ENCODE results near the gene RFLNA. TPM values are rescaled to one million over a fixed set of nuclear protein-coding genes. Genes with fewer than 3 reads are reported as not detected.

The RFLNA gene
- total RNA-seq, 1 donor from 2014 or later = 1.0 TPM

DNA sequence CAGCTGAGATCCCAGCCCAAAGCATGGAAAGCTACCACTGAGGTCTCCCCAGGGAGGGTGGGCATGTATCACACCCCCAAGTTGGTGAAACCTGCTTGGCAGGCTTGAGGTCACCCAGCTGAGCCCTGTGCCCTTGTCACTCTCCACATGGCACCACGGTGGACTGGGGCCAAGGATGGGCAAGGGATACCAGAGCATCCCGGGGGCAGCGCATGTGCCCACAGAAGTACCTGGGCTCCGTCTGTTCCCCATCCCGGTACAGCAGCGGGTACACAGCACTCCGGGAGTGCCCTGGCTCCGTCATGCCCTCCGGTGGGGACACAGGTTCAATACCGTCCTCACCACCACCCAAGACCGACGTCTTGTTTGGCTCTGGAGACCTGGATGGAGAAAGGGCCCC is 38.0 kb downstream of the RFLNA start:
- peaks cover 5% of the 10 kb centered on the region for H3K4me1 Mint-ChIP-seq (ENCODE audit: low read depth)
- no peak overlapping the region for H3K27ac Mint-ChIP-seq (ENCODE audit: unreplicated experiment)
- no peak overlapping the region for H3K4me3 Mint-ChIP-seq (ENCODE audit: unreplicated experiment)
- no peak for TF ChIP-seq CTCF (IDR thresholded peaks at IDR 0.05)
- DNase-seq (ENCODE audit: low spot score) = no peak
- H3K36me3 Mint-ChIP-seq (ENCODE audit: low read depth) = peaks cover 36% of the 10 kb centered on the region
- no peaks in the 10 kb centered on the region for H3K9me3 Mint-ChIP-seq (ENCODE audit: low read depth)
- H3K27me3 Mint-ChIP-seq (ENCODE audit: low read depth) = no peaks in the 10 kb centered on the region

DNA sequence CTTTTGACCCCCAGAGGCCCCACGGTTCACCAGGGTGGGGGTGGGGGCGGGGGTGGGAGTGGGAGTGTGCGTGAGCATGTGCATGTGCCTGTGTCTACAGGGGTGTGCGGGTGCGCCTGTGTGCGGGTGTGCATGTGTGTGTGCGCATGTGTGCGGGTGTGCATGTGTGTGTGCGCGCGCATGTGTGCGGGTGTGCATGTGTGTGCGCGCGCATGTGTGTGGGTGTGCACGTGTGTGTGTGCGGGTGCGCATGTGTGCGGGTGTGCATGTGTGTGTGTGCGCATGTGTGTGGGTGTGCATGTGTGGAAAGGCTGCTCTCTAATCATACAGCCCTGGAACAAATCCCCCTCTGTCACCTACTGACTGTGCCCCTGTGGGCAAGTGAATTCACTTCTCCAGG is 38.8 kb downstream of the RFLNA start:
- no peak for TF ChIP-seq CTCF (IDR thresholded peaks at IDR 0.05)
- DNase-seq (ENCODE audit: low spot score) = no peak
- Mint-ChIP-seq H3K4me3 (ENCODE audit: unreplicated experiment) (no peak overlapping the region), H3K27me3 (ENCODE audit: low read depth) (no peaks in the 10 kb centered on the region), H3K9me3 (ENCODE audit: low read depth) (no peaks in the 10 kb centered on the region), H3K4me1 (ENCODE audit: low read depth) (no peaks in the 10 kb centered on the region), H3K36me3 (ENCODE audit: low read depth) (peaks cover 39% of the 10 kb centered on the region), H3K27ac (ENCODE audit: unreplicated experiment) (no peak overlapping the region)

- H3K4me3 Mint-ChIP-seq (ENCODE audit: unreplicated experiment) = no peak overlapping the region
Measured at GRCh38 chr12:124334266-124334665, 39.4 kb downstream of the RFLNA start.

DNA sequence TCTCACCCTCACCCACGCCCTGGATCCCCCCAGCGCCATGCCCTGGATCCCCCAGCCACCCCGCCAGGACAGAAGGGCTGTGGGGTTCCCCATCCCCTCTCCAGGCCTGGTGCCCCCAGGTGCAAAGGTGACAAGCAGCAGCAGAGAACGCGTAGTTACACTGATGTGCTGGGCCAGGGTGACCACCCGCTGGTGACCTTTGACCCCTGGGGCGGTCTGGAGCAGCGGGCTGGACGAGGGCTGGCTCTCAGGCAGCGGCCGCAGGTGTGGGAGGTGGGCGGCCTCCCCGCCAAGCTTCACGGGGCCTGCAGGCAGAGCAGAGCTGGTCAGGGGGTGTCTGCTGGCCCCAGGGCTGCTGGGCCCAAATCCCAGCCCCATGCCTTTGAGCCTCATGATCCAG is 40.1 kb downstream of the RFLNA start:
- H3K27me3 Mint-ChIP-seq (ENCODE audit: low read depth) = no peaks in the 10 kb centered on the region
- H3K36me3 Mint-ChIP-seq (ENCODE audit: low read depth) = peaks cover 31% of the 10 kb centered on the region
- H3K4me3 Mint-ChIP-seq (ENCODE audit: unreplicated experiment) = no peak overlapping the region
- H3K27ac Mint-ChIP-seq (ENCODE audit: unreplicated experiment) = no peak overlapping the region
- no peaks in the 10 kb centered on the region for H3K9me3 Mint-ChIP-seq (ENCODE audit: low read depth)
- DNase-seq (ENCODE audit: low spot score) = no peak
- TF ChIP-seq CTCF (IDR thresholded peaks at IDR 0.05) = no peak
- H3K4me1 Mint-ChIP-seq (ENCODE audit: low read depth) = no peaks in the 10 kb centered on the region

More at GRCh38 chr12:124334266-124334665, 39.4 kb downstream of the RFLNA start:
- H3K4me1 Mint-ChIP-seq (ENCODE audit: low read depth) = no peaks in the 10 kb centered on the region
- no peaks in the 10 kb centered on the region for H3K27me3 Mint-ChIP-seq (ENCODE audit: low read depth)
- TF ChIP-seq CTCF (IDR thresholded peaks at IDR 0.05) = no peak
- DNase-seq (ENCODE audit: low spot score) = no peak
- no peaks in the 10 kb centered on the region for H3K9me3 Mint-ChIP-seq (ENCODE audit: low read depth)
- H3K27ac Mint-ChIP-seq (ENCODE audit: unreplicated experiment) = peak overlapping the region; percentile 17
- H3K36me3 Mint-ChIP-seq (ENCODE audit: low read depth) = peaks cover 35% of the 10 kb centered on the region

DNA sequence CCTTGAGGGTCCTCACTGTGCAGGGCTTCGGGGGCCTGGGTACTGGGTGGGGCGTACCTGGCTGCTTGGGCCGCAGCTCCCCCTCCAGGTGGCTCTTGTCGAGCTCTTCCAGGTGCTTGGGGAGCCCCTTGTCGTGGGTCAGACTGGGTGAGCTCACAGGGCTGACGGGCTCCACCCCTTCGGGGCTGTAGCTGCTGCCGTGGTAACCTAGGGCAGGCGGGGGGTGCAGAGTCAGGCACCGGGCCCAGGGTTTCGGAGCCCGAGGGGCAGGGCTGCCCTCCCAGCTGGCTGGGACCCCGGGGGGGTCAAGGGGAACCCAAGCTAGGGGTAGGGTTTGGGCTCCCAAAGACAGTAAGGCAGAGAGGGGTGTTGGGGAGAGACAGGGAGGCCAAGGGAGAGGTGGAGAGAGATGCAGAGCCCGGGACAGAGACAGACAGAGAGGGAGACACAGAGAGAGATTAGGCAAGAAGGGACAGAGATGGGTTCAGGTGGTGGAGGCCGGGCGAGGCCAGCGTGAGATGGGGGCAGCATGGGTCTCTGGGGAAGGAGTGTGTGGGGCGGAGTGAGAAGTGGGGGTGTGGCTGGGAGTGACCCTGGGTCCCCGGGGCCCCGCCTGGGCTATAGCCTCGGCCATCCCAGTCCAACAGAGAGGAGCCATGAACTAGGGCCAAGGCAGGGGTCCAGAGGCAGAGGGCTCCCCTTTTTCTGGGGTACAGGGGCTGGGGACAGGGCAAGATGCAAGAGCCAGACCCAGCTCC is 40.7 kb downstream of the RFLNA start:
- no peak for TF ChIP-seq CTCF (IDR thresholded peaks at IDR 0.05)
- no peak overlapping the region for H3K4me3 Mint-ChIP-seq (ENCODE audit: unreplicated experiment)
- H3K4me1 Mint-ChIP-seq (ENCODE audit: low read depth) = no peaks in the 10 kb centered on the region
- H3K27ac Mint-ChIP-seq (ENCODE audit: unreplicated experiment) = no peak overlapping the region
- no peaks in the 10 kb centered on the region for H3K9me3 Mint-ChIP-seq (ENCODE audit: low read depth)
- H3K27me3 Mint-ChIP-seq (ENCODE audit: low read depth) = no peaks in the 10 kb centered on the region
- DNase-seq (ENCODE audit: low spot score) = no peak
- peaks cover 32% of the 10 kb centered on the region for H3K36me3 Mint-ChIP-seq (ENCODE audit: low read depth)

All from chondrocyte (in vitro differentiated cells).